H9 (cell line): ENCODE data around the gene RSPO3. TPM values are rescaled to one million over a fixed set of nuclear protein-coding genes. Genes with fewer than 3 reads are reported as not detected.

Experiments
- DNase-seq: peaks from one replicate; pipeline ENCODE4 v3.0.0-alpha.2; 2017
- H2AFZ ChIP-seq: one replicate; pipeline ENCODE4 v1.6.1; 2013; ENCODE audit warnings: mild to moderate bottlenecking, low read length, control low read depth, moderate library complexity
- H2AK5ac ChIP-seq: 2 replicates; pipeline ENCODE4 v1.6.1; 2013; ENCODE audit warnings: low read length, control low read depth, mixed read lengths; ENCODE audit not compliant: insufficient read length
- H2BK120ac ChIP-seq: one replicate; pipeline ENCODE4 v1.6.1; 2013; ENCODE audit warnings: low read depth, mild to moderate bottlenecking, low read length, control low read depth, inconsistent platforms; ENCODE audit not compliant: poor library complexity, severe bottlenecking
- H2BK12ac ChIP-seq: 2 replicates; pipeline ENCODE4 v1.6.1; 2013; ENCODE audit warnings: low read length, control low read depth, mixed read lengths, low read depth; ENCODE audit not compliant: insufficient read length
- H2BK15ac ChIP-seq: 2 replicates; pipeline ENCODE4 v1.6.1; 2013; ENCODE audit warnings: low read depth, low read length, control low read depth
- H2BK20ac ChIP-seq: one replicate; pipeline ENCODE4 v1.6.1; 2013; ENCODE audit warnings: low read depth, mild to moderate bottlenecking, low read length, control low read depth, inconsistent platforms; ENCODE audit not compliant: poor library complexity, severe bottlenecking
- H2BK5ac ChIP-seq: 2 replicates; pipeline ENCODE4 v1.6.1; 2013; ENCODE audit warnings: low read length, control low read depth, mixed read lengths; ENCODE audit not compliant: insufficient read length
- H3K14ac ChIP-seq: 2 replicates; pipeline ENCODE4 v1.6.1; 2013; ENCODE audit warnings: low read length, control low read depth; ENCODE audit not compliant: insufficient read depth
- H3K18ac ChIP-seq: 2 replicates; pipeline ENCODE4 v1.6.1; 2013; ENCODE audit warnings: low read depth, mild to moderate bottlenecking, mixed read lengths, low read length, control low read depth; ENCODE audit not compliant: insufficient read length
- H3K23ac ChIP-seq: 2 replicates; pipeline ENCODE4 v1.6.1; 2013; ENCODE audit warnings: low read length, control low read depth, mixed read lengths, low read depth; ENCODE audit not compliant: insufficient read length
- H3K23me2 ChIP-seq: 2 replicates; pipeline ENCODE4 v1.6.1; 2013; ENCODE audit warnings: low read depth, mild to moderate bottlenecking, mixed read lengths, low read length, control low read depth; ENCODE audit not compliant: insufficient read length, poor library complexity, severe bottlenecking
- H3K27ac ChIP-seq: 2 replicates; pipeline ENCODE4 v1.5.1; 2013; ENCODE audit warnings: low read length, control low read depth, mixed read lengths, low read depth; ENCODE audit not compliant: insufficient read length
- H3K27me3 ChIP-seq: 2 replicates; pipeline ENCODE4 v1.6.1; 2013; ENCODE audit warnings: low read length, control low read depth, inconsistent platforms; ENCODE audit not compliant: insufficient read depth
- H3K4ac ChIP-seq: 2 replicates; pipeline ENCODE4 v1.6.1; 2013; ENCODE audit warnings: low read depth, mild to moderate bottlenecking, control low read depth, inconsistent platforms, low read length, moderate library complexity
- H3K4me1 ChIP-seq: 2 replicates; pipeline ENCODE4 v1.6.1; 2013; ENCODE audit warnings: low read length, control low read depth, inconsistent platforms; ENCODE audit not compliant: insufficient read depth
- H3K4me2 ChIP-seq: 2 replicates; pipeline ENCODE4 v1.6.1; 2013; ENCODE audit warnings: low read length, control low read depth, mixed read lengths; ENCODE audit not compliant: insufficient read length, insufficient read depth
- H3K56ac ChIP-seq: 2 replicates; pipeline ENCODE4 v1.6.1; 2013; ENCODE audit warnings: low read depth, mild to moderate bottlenecking, mixed read lengths, low read length, control low read depth; ENCODE audit not compliant: insufficient read length
- H3K79me1 ChIP-seq: 2 replicates; pipeline ENCODE4 v1.6.1; 2013; ENCODE audit warnings: low read depth, mild to moderate bottlenecking, moderate library complexity, low read length, control low read depth, inconsistent platforms; ENCODE audit not compliant: insufficient read depth, poor library complexity, severe bottlenecking
- H3K79me2 ChIP-seq: 2 replicates; pipeline ENCODE4 v1.6.1; 2013; ENCODE audit warnings: low read length, control low read depth, inconsistent platforms; ENCODE audit not compliant: insufficient read depth
- H3K9ac ChIP-seq: 2 replicates; pipeline ENCODE4 v1.6.1; 2013; ENCODE audit warnings: low read length, control low read depth, mixed read lengths; ENCODE audit not compliant: insufficient read length; ENCODE audit errors: extremely low read depth
- H3K9me3 ChIP-seq: one replicate; pipeline ENCODE4 v1.6.1; 2013; ENCODE audit warnings: low read depth, low read length, inconsistent platforms; ENCODE audit not compliant: control insufficient read depth
- H3T11ph ChIP-seq: one replicate; pipeline ENCODE4 v1.6.1; 2013; ENCODE audit warnings: mild to moderate bottlenecking, low read length, control low read depth, inconsistent platforms
- H4K20me1 ChIP-seq: one replicate; pipeline ENCODE4 v1.6.1; 2013; ENCODE audit not compliant: control insufficient read depth, insufficient read length, insufficient read depth
- H4K5ac ChIP-seq: 2 replicates; pipeline ENCODE4 v1.6.1; 2013; ENCODE audit warnings: low read depth, mild to moderate bottlenecking, mixed read lengths, low read length, control low read depth; ENCODE audit not compliant: insufficient read length
- H4K8ac ChIP-seq: replicated peaks from 2 replicates; pipeline ENCODE4 v1.6.1; 2013; ENCODE audit warnings: low read length, control low read depth, mixed read lengths, low read depth; ENCODE audit not compliant: insufficient read length
- H4K91ac ChIP-seq: 2 replicates; pipeline ENCODE4 v1.6.1; 2013; ENCODE audit warnings: low read depth, mild to moderate bottlenecking, moderate library complexity, mixed read lengths, low read length, control low read depth; ENCODE audit not compliant: insufficient read length
- H3K27ac Mint-ChIP-seq, 3 experiments: 2 replicates in 2 of 3; 3 replicates in 1 of 3; pipeline ENCODE4 v1.8.0; 2020 to 2021; ENCODE audit warnings: mixed read lengths in 3 of 3, mild to moderate bottlenecking in 1 of 3, moderate library complexity in 1 of 3
- H3K27me3 Mint-ChIP-seq: 2 replicates; pipeline ENCODE4 v1.8.0; 2021; ENCODE audit warnings: low read depth, mild to moderate bottlenecking, moderate library complexity, mixed read lengths
- H3K36me3 Mint-ChIP-seq, 3 experiments: 2 replicates in 2 of 3; 3 replicates in 1 of 3; pipeline ENCODE4 v1.8.0; 2020 to 2021; ENCODE audit warnings: low read depth in 3 of 3, mixed read lengths in 3 of 3; ENCODE audit not compliant: insufficient read depth in 1 of 3
- H3K4me1 Mint-ChIP-seq, 2 experiments: 2 replicates each; pipeline ENCODE4 v1.8.0; 2020; ENCODE audit warnings: mixed read lengths in 2 of 2
- H3K4me3 Mint-ChIP-seq, 2 experiments: 2 replicates in 1 of 2; 3 replicates in 1 of 2; pipeline ENCODE4 v1.8.0; 2020 to 2021; ENCODE audit warnings: mild to moderate bottlenecking in 2 of 2, mixed read lengths in 2 of 2, moderate library complexity in 1 of 2
- H3K9me3 Mint-ChIP-seq, 2 experiments: 2 replicates in 1 of 2; 3 replicates in 1 of 2; pipeline ENCODE4 v1.8.0; 2020; ENCODE audit warnings: mild to moderate bottlenecking in 2 of 2, mixed read lengths in 2 of 2, moderate library complexity in 1 of 2
- WGBS: extraction: QIAGEN DNeasy Blood & Tissue Kit; methylation state at CpG from one replicate; pipeline ENCODE4 v1.1.7; 2013; ENCODE audit warnings: missing lambda C conversion rate, low lambda C conversion rate, mixed read lengths; ENCODE audit not compliant: insufficient read length; ENCODE audit errors: extremely low coverage; 5-methylcytosine and 5-hydroxymethylcytosine counted together
- total RNA-seq: library from RNA; stranded (reverse); gene quantifications from 2 replicates; pipeline ENCODE4 v1.2.1, GENCODE V29; 2021
- TF ChIP-seq, protein P1 (sequence below): fragments of 200-600 bp; sonication (generic); conservative IDR thresholded peaks from 3 replicates; pipeline ENCODE4 v1.8.0; 2021; ENCODE audit warnings: antibody characterized with exemption, mild to moderate bottlenecking

RSPO3 gene
- total RNA-seq, 1 experiment from 2014 or later = not detected

DNA sequence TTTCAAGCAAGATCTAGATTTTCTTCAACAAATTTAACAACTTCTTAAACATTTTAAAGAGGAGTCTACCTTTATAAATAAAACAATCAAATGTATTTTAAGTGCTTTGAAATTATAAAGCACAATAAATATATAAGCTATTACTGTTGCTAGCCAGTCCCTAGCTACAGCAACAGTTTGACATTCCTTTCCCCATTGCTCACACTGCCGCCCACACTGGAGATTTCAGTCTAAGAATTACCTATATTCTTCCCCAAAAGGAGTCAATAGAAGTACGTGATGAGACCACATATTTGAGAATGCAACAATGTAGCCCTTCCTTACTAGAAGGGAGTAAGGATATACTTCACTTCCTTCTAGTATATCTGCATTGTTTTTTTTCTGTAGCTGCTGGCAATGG is 82.8 kb downstream of the RSPO3 start:
- Histone ChIP-seq H3K14ac (no peak overlapping the region), H3K23ac (no peak overlapping the region), H3K4ac (no peak overlapping the region), H3K79me2 (no peaks in the 10 kb centered on the region), H2BK12ac (no peak overlapping the region), H3K18ac (no peak overlapping the region), H3K56ac (no peak overlapping the region), H4K91ac (no peak overlapping the region), H4K8ac (no peak overlapping the region), H3K4me1 (no peaks in the 10 kb centered on the region), H4K20me1 (no peaks in the 10 kb centered on the region), H3K23me2 (no peaks in the 10 kb centered on the region), H3K27me3 (no peaks in the 10 kb centered on the region), H3K9ac (no peak overlapping the region), H4K5ac (no peak overlapping the region), H3K27ac (no peak overlapping the region), H2AK5ac (no peak overlapping the region), H3K4me2 (no peak overlapping the region), H2BK20ac (no peak overlapping the region), H2BK5ac (no peak overlapping the region), H3T11ph (no peak overlapping the region), H2AFZ (no peak overlapping the region), H2BK15ac (no peak overlapping the region), H3K79me1 (no peaks in the 10 kb centered on the region), H3K9me3 (no peaks in the 10 kb centered on the region), H2BK120ac (no peak overlapping the region)
- Mint-ChIP-seq H3K27me3 (no peaks in the 10 kb centered on the region), H3K27ac (no peak overlapping the region), H3K4me3 (no peak overlapping the region), H3K36me3 (no peaks in the 10 kb centered on the region), H3K4me1 (no peaks in the 10 kb centered on the region), H3K9me3 (no peaks in the 10 kb centered on the region)
- DNase-seq = no peak
- TF ChIP-seq, protein P1, sequence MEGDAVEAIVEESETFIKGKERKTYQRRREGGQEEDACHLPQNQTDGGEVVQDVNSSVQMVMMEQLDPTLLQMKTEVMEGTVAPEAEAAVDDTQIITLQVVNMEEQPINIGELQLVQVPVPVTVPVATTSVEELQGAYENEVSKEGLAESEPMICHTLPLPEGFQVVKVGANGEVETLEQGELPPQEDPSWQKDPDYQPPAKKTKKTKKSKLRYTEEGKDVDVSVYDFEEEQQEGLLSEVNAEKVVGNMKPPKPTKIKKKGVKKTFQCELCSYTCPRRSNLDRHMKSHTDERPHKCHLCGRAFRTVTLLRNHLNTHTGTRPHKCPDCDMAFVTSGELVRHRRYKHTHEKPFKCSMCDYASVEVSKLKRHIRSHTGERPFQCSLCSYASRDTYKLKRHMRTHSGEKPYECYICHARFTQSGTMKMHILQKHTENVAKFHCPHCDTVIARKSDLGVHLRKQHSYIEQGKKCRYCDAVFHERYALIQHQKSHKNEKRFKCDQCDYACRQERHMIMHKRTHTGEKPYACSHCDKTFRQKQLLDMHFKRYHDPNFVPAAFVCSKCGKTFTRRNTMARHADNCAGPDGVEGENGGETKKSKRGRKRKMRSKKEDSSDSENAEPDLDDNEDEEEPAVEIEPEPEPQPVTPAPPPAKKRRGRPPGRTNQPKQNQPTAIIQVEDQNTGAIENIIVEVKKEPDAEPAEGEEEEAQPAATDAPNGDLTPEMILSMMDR = no peak
- WGBS = no CpG with 5 or more reads among the region's 2 CpGs
